Measurements from ENCODE around the gene ILKAP. TPM values are rescaled to one million over a fixed set of nuclear protein-coding genes. Genes with fewer than 3 reads are reported as not detected.

Gene ILKAP
- total RNA-seq, 1 donor from 2014 or later, result 33.2 TPM

GRCh38 chr2:238166391-238167343 lies 36.8 kb downstream of the ILKAP start:
- DNase-seq, result no peak

- DNase-seq, result no peak
Observed at GRCh38 chr2:238165288-238165921, 38.1 kb downstream of the ILKAP start.

- no peak for DNase-seq
Observed at GRCh38 chr2:238164906-238165287, 38.6 kb downstream of the ILKAP start.

GRCh38 chr2:238163481-238164198 lies 39.9 kb downstream of the ILKAP start:
- peak; percentile 37 for DNase-seq

- no peak for DNase-seq
Observed at GRCh38 chr2:238162846-238163441, 40.6 kb downstream of the ILKAP start.

- no peak for DNase-seq
Observed at GRCh38 chr2:238162251-238162845, 41.1 kb downstream of the ILKAP start.

GRCh38 chr2:238161291-238162051 lies 42.0 kb downstream of the ILKAP start:
- DNase-seq, result no peak

GRCh38 chr2:238160206-238161129 lies 43.0 kb downstream of the ILKAP start:
- DNase-seq, result no peak

GRCh38 chr2:238159661-238160205 lies 43.8 kb downstream of the ILKAP start:
- DNase-seq, result no peak

GRCh38 chr2:238159071-238159539 lies 44.4 kb downstream of the ILKAP start:
- no peak for DNase-seq

GRCh38 chr2:238158509-238159070 lies 44.9 kb downstream of the ILKAP start, which contains the start of gene ERFE:
TSS of gene ERFE (plus strand) at chr2:238158970. CDS start at chr2:238159008, 38 bp downstream.
- DNase-seq, result peak; percentile 72

- no peak for DNase-seq
Observed at GRCh38 chr2:238158018-238158508, 45.4 kb downstream of the ILKAP start.

- DNase-seq, result no peak
Observed at GRCh38 chr2:238157506-238158017, 45.9 kb downstream of the ILKAP start.

- DNase-seq, result peak; percentile 53
Observed at GRCh38 chr2:238155761-238156694, 47.5 kb downstream of the ILKAP start.

GRCh38 chr2:238155051-238155760 lies 48.3 kb downstream of the ILKAP start:
- DNase-seq, result peak; percentile 74

GRCh38 chr2:238154570-238154969 lies 48.9 kb downstream of the ILKAP start:
- DNase-seq, result no peak
